Transverse colon (tissue), 4 donors: ENCODE measurements around the gene SLIT3.

ENCODE experiments used
- EP300 ChIP-seq: sonication (generic); formaldehyde crosslinking; IDR thresholded peaks from one replicate; pipeline ENCODE4 v1.6.1; 2017; ENCODE audit warnings: antibody characterized with exemption, low read depth
- POLR2AphosphoS5 ChIP-seq, 3 donors: sonication (generic); formaldehyde crosslinking; IDR thresholded peaks; one replicate each; pipeline ENCODE4 v1.6.1; 2016; ENCODE audit warnings: antibody characterized with exemption in 3 of 3
- TF ChIP-seq, protein P1 (sequence below), 5 experiments: fragments of 200-600 bp in 3 of 5; fragments of 450-650 bp in 2 of 5; sonication (generic) in 3 of 5; IDR thresholded peaks; 1 replicate in 2 of 5; 2 replicates in 3 of 5; pipeline ENCODE4 v1.5.1; 2016 to 2017; ENCODE audit warnings: antibody characterized with exemption in 5 of 5, inconsistent platforms in 3 of 5, mild to moderate bottlenecking in 2 of 5, moderate library complexity in 1 of 5

DNA sequence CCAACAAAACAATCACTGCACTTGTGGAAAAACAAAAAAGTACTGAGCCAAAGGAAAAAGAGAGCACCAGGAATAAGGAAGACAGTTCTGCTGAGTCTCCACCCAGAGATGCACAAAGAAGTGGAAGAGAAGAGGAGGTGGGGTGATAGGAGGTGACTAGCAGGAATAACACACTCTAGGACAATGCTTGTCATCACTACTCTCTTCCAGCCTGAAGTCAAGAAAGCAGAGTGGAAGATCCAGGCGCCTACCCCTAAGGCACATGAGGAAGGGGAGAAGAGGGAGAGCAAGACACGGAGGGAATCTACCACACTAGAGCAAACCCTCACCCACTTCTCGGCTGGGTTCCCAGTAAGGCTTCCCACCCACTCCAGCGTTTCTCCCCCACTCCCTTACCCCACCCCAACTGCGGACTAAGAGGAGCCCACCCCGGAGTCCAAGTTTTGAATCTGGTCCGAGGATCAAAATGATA is 1.7 kb downstream of the SLIT3 start:
- TF ChIP-seq EP300 (no peak), POLR2AphosphoS5 (IDR thresholded peaks at IDR 0.05) (no peak)
- TF ChIP-seq, protein P1, sequence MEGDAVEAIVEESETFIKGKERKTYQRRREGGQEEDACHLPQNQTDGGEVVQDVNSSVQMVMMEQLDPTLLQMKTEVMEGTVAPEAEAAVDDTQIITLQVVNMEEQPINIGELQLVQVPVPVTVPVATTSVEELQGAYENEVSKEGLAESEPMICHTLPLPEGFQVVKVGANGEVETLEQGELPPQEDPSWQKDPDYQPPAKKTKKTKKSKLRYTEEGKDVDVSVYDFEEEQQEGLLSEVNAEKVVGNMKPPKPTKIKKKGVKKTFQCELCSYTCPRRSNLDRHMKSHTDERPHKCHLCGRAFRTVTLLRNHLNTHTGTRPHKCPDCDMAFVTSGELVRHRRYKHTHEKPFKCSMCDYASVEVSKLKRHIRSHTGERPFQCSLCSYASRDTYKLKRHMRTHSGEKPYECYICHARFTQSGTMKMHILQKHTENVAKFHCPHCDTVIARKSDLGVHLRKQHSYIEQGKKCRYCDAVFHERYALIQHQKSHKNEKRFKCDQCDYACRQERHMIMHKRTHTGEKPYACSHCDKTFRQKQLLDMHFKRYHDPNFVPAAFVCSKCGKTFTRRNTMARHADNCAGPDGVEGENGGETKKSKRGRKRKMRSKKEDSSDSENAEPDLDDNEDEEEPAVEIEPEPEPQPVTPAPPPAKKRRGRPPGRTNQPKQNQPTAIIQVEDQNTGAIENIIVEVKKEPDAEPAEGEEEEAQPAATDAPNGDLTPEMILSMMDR (IDR thresholded peaks at IDR 0.05), result no peak
